ENCODE results near the gene C9orf43. TPM values are rescaled to one million over a fixed set of nuclear protein-coding genes. Genes with fewer than 3 reads are reported as not detected.
A peak's percentile ranks its signal among the peaks of the same experiment; 100 is the strongest.

C9orf43 gene
- total and polyA plus RNA-seq, 12 donors = 0.65 to 5.1 (median 1.8) TPM

DNA sequence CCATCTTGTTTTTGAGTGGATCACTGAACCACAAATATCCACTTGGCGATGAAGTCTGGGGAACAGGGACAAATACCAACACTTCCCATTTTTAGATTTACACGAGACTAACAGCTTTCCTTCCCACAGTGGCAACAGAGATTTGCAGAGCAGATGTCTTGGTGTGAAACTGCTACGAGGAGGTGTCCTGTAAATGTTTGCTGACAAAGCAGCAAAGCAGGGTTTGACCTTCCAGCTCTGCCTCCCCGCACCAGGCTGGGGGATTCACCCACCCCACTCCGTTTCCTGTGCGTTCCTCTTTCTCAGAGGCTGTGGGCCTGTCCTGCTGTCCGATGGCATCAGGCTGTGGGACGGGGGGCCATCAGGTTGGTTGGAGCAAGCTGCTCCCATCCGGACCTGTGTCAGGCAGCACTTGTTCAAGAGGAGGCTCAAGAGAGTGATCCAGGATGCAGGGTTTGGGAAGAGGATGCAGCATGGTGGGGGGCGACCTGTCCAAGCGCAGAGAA lies 52.3 kb downstream of the C9orf43 start:
- Histone ChIP-seq H3K36me3 (replicated peaks in 1 of 2) (no peaks in the 10 kb centered on the region), H3K4me1 (replicated peaks in 1 of 2) (peaks cover 0 to 7% of the 10 kb centered on the region in 2 donors), H3K27ac (no peak overlapping the region), H3K9me3 (replicated peaks in 1 of 3) (no peaks in the 10 kb centered on the region), H3K4me3 (no peak overlapping the region), H3K27me3 (no peaks in the 10 kb centered on the region)
- WGBS, 4 donors = 85 to 90% (median 87%) methylated on average over 10 to 11 of the region's 11 CpGs
- TF ChIP-seq, protein P1, sequence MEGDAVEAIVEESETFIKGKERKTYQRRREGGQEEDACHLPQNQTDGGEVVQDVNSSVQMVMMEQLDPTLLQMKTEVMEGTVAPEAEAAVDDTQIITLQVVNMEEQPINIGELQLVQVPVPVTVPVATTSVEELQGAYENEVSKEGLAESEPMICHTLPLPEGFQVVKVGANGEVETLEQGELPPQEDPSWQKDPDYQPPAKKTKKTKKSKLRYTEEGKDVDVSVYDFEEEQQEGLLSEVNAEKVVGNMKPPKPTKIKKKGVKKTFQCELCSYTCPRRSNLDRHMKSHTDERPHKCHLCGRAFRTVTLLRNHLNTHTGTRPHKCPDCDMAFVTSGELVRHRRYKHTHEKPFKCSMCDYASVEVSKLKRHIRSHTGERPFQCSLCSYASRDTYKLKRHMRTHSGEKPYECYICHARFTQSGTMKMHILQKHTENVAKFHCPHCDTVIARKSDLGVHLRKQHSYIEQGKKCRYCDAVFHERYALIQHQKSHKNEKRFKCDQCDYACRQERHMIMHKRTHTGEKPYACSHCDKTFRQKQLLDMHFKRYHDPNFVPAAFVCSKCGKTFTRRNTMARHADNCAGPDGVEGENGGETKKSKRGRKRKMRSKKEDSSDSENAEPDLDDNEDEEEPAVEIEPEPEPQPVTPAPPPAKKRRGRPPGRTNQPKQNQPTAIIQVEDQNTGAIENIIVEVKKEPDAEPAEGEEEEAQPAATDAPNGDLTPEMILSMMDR (IDR thresholded peaks at IDR 0.05) = no peak
- TF ChIP-seq POLR2A (IDR thresholded peaks at IDR 0.05) = no peak
- peak in 2 of 7 donors; percentile 14 to 47 for DNase-seq
- intact Hi-C loops (cut with DNase I) = no loop called here

DNA sequence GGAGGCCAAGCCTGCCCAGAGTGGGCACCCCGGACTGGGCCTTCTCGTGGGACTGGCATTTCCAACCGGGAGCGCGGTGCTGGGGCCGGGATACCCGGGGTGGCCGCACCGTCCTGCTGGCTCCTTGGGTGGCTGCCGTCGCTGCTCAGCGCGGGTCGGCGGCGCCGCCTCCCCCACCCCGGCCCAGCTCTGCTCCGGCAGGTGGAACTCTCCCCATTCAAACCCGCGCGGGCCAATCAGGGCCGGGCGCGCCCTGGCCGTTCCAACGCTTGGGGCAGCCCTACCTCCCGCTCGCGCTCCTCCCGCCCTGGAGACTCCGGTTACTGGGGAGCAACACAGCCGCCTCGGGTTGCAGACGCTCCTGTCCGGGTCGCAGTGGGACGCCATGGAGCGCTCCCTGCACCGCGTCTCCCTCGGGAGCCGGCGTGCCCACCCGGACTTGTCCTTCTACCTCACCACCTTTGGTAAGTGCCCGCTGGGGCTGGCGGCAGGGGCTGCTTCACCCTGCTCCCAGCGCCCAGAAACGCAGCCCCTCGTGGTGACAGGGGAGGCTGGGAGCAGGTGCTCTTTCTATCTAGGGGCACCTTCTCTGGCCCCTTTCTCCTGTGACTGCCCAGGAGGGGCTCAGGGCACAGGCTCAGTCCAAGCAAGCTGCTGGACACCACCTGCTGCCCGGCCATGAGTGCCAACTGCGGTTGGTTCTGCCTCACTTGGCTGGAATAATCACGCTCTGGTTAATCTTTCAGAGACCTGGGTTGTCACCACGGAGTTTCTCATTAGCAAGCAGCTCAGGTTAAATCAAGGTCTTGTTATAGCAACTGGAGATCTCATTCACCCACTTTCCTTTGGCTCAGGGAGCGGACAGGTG lies 53.1 kb downstream of the C9orf43 start, which contains the start of gene RGS3:
RGS3 (plus strand) TSS at position 310 of the 868 bp plus-strand sequence; CDS start at position 386, 76 bp downstream.
- 24 to 39% (median 34%) methylated on average over 10 to 55 of the region's 55 CpGs for WGBS, 4 donors
- Histone ChIP-seq H3K36me3 (replicated peaks in 1 of 2) (no peaks in the 10 kb centered on the region), H3K4me3 (peak within 1 kb of the TSS in 2 of 4 donors; percentile 35 to 41), H3K9me3 (replicated peaks in 1 of 3) (no peaks in the 10 kb centered on the region), H3K27me3 (no peaks in the 10 kb centered on the region), H3K27ac (no peak within 1 kb of the TSS), H3K4me1 (replicated peaks in 1 of 2) (peaks cover 0 to 8% of the 10 kb centered on the region in 2 donors)
- peak in 1 of 2 donors; percentile 53 for TF ChIP-seq POLR2A (IDR thresholded peaks at IDR 0.05)
- TF ChIP-seq, protein P1 (IDR thresholded peaks at IDR 0.05) = no peak
- intact Hi-C loops (cut with DNase I) = no loop called here
- DNase-seq = peak; percentile 63 to 81 (median 72)

- TF ChIP-seq, protein P1 (IDR thresholded peaks at IDR 0.05) = no peak
- no peak for TF ChIP-seq POLR2A (IDR thresholded peaks at IDR 0.05)
- Histone ChIP-seq H3K9me3 (replicated peaks in 1 of 3) (no peaks in the 10 kb centered on the region), H3K4me1 (replicated peaks in 1 of 2) (peaks cover 4 to 14% of the 10 kb centered on the region in 2 donors), H3K27ac (no peak overlapping the region), H3K4me3 (peak overlapping the region in 1 of 4 donors; percentile 35), H3K27me3 (no peaks in the 10 kb centered on the region), H3K36me3 (replicated peaks in 1 of 2) (no peaks in the 10 kb centered on the region)
- intact Hi-C loops (cut with DNase I) = no loop called here
- 100% methylated on average over 1 of the region's 1 CpG; no CpG with 5 or more reads in 1 of the 4 donors for WGBS, 4 donors
- DNase-seq = peak in 1 of 7 donors; percentile 43
Measured at GRCh38 chr9:113464286-113464660, 53.7 kb downstream of the C9orf43 start.

DNA sequence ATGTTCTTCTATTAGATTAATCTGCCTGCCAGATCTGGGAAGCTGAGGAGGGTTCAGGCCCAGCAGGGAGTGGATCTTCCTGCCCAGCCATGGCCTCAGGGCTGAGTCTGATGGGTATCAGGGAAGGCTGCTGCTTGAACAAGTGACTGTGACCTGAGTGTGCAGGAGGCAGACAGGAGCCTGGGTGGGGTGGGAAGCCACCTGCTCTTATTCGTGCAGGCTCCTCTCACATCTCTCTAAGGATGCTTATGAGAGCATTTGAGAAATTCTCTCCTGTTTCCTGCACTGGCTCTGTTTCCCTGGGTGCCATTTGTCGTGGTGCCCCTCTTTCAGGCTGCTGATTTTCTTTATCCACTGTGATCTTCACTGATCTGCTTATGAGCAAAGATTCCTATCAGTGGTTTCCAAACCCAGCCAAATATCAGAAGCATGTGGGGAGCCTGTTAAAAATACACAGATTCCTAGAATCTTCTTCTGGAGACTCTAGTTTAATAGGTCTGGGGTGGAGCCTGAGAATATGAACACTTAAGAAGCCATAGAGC lies 55.1 kb downstream of the C9orf43 start:
- Histone ChIP-seq H3K4me1 (replicated peaks in 1 of 2) (peaks cover 4 to 14% of the 10 kb centered on the region in 2 donors), H3K36me3 (replicated peaks in 1 of 2) (no peaks in the 10 kb centered on the region), H3K27me3 (no peaks in the 10 kb centered on the region), H3K9me3 (replicated peaks in 1 of 3) (no peaks in the 10 kb centered on the region), H3K4me3 (no peak overlapping the region), H3K27ac (no peak overlapping the region)
- 80 to 95% (median 91%) methylated on average over 2 of the region's 2 CpGs for WGBS, 4 donors
- no peak for TF ChIP-seq POLR2A (IDR thresholded peaks at IDR 0.05)
- TF ChIP-seq, protein P1 (IDR thresholded peaks at IDR 0.05) = no peak
- intact Hi-C loops (cut with DNase I) = no loop called here
- DNase-seq = peak in 2 of 7 donors; percentile 11 to 47
